Measurements from ENCODE around the gene ATP6AP2.

- TF ChIP-seq NANOG (IDR thresholded peaks at IDR 0.05; ENCODE audit: borderline replicate concordance) (no peak), POLR2AphosphoS5 (IDR thresholded peaks at IDR 0.05; ENCODE audit: low read depth) (no peak), EZH2phosphoT487 (IDR thresholded peaks at IDR 0.05; ENCODE audit: unreplicated experiment) (no peak), EZH2 (IDR thresholded peaks at IDR 0.05; ENCODE audit: low read depth, unreplicated experiment) (no peak)
- TF ChIP-seq, protein P1, sequence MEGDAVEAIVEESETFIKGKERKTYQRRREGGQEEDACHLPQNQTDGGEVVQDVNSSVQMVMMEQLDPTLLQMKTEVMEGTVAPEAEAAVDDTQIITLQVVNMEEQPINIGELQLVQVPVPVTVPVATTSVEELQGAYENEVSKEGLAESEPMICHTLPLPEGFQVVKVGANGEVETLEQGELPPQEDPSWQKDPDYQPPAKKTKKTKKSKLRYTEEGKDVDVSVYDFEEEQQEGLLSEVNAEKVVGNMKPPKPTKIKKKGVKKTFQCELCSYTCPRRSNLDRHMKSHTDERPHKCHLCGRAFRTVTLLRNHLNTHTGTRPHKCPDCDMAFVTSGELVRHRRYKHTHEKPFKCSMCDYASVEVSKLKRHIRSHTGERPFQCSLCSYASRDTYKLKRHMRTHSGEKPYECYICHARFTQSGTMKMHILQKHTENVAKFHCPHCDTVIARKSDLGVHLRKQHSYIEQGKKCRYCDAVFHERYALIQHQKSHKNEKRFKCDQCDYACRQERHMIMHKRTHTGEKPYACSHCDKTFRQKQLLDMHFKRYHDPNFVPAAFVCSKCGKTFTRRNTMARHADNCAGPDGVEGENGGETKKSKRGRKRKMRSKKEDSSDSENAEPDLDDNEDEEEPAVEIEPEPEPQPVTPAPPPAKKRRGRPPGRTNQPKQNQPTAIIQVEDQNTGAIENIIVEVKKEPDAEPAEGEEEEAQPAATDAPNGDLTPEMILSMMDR (conservative IDR thresholded peaks at IDR 0.05; ENCODE audit: low read depth in 2 of 2): peak; percentile 66 to 67
- TF ChIP-seq, protein P2, sequence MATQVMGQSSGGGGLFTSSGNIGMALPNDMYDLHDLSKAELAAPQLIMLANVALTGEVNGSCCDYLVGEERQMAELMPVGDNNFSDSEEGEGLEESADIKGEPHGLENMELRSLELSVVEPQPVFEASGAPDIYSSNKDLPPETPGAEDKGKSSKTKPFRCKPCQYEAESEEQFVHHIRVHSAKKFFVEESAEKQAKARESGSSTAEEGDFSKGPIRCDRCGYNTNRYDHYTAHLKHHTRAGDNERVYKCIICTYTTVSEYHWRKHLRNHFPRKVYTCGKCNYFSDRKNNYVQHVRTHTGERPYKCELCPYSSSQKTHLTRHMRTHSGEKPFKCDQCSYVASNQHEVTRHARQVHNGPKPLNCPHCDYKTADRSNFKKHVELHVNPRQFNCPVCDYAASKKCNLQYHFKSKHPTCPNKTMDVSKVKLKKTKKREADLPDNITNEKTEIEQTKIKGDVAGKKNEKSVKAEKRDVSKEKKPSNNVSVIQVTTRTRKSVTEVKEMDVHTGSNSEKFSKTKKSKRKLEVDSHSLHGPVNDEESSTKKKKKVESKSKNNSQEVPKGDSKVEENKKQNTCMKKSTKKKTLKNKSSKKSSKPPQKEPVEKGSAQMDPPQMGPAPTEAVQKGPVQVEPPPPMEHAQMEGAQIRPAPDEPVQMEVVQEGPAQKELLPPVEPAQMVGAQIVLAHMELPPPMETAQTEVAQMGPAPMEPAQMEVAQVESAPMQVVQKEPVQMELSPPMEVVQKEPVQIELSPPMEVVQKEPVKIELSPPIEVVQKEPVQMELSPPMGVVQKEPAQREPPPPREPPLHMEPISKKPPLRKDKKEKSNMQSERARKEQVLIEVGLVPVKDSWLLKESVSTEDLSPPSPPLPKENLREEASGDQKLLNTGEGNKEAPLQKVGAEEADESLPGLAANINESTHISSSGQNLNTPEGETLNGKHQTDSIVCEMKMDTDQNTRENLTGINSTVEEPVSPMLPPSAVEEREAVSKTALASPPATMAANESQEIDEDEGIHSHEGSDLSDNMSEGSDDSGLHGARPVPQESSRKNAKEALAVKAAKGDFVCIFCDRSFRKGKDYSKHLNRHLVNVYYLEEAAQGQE (IDR thresholded peaks at IDR 0.05; ENCODE audit: unreplicated experiment): no peak
- TF ChIP-seq, protein P3, sequence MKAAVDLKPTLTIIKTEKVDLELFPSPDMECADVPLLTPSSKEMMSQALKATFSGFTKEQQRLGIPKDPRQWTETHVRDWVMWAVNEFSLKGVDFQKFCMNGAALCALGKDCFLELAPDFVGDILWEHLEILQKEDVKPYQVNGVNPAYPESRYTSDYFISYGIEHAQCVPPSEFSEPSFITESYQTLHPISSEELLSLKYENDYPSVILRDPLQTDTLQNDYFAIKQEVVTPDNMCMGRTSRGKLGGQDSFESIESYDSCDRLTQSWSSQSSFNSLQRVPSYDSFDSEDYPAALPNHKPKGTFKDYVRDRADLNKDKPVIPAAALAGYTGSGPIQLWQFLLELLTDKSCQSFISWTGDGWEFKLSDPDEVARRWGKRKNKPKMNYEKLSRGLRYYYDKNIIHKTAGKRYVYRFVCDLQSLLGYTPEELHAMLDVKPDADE (IDR thresholded peaks at IDR 0.05): no peak
Observed at GRCh38 chrX:40543661-40544328, 37.0 kb upstream of the ATP6AP2 start.
